Right kidney (tissue), 1 donor: ENCODE data around the gene CIAO2A.
"Not testable (repeated sequence)": the region's sequence is repeated elsewhere in the genome, so short reads cannot be mapped to it uniquely, and the experiment has no call there.

Source experiments
- DNase-seq: peaks from one replicate; pipeline ENCODE4 v3.0.0-alpha.2; 2016

CIAO2A gene

GRCh38 chr15:64117759-64118487 lies 24.3 kb upstream of the CIAO2A start:
- no peak for DNase-seq

GRCh38 chr15:64112904-64113303 lies 19.3 kb upstream of the CIAO2A start:
- no peak for DNase-seq

- DNase-seq = no peak
Observed at GRCh38 chr15:64112073-64112772, 18.6 kb upstream of the CIAO2A start.

DNA sequence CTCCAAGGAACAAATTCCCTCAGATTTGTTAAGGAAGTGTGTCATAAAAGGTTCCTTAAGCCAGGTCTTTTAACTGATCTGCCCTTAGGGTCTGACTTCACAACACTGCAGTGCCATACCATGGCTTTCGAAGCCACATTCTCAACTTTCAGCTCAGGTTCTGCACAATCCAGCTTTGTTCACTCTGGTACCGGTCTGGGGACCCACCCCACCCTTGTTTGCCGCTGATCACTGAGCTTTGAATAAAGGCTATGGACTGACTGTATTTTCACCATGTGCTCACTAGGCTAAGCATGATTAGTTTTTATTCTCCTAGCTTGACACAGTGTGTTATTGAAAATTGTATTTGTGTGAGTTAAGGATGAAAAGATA lies 18.0 kb upstream of the CIAO2A start:
- DNase-seq = no peak

- no peak for DNase-seq
Observed at GRCh38 chr15:64110950-64111678, 17.5 kb upstream of the CIAO2A start.

DNA sequence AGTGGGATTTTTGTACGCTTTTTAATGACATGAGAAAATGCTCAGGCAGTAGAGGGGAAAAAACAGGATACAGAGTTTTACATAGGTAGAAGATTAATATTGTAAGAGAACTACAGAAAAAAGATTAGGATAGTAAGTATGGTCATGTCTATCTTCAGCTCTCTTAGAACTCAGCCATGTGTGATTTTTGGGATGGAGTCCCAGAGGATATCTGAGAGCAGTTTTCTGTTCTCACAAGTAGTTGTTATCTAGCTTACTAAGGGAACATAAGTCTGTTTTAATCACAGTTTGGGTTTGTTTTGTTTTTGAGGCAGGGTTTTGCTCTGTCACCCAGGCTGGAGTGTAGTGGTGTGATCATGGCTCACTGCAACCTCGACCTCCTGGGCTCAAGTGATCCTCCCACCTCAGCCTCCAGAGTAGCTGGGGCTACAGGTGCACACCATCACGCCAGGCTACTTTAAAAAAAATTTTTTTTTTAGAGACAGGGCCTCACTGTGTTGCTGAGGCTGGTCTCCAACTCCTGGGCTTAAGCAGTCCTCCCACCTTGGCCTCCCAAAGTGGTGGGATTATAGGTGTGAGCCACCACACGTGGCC lies 16.6 kb upstream of the CIAO2A start:
- not testable (repeated sequence) for DNase-seq

- DNase-seq = no peak
Observed at GRCh38 chr15:64107337-64107736, 13.7 kb upstream of the CIAO2A start.

GRCh38 chr15:64105113-64105704 lies 11.6 kb upstream of the CIAO2A start:
- no peak for DNase-seq

DNA sequence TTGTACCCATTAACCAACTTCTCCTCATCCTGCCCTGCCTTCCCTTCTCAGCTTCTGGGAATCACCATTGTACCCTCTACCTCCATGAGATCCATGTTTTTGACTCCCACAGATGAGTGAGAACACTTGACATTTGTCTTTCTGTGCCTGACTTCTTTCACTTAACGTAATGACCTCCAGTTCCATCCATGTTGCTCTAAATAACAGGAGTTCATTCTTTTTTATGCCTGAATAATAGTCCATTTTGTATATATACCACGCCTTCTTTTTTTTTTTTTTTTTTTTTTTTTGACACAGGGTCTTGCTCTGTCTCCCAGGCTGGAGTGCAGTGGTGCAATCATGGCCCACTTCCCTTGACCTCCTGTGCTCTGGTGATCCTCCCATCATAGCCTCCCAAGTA lies 8.9 kb upstream of the CIAO2A start:
- no peak for DNase-seq

DNA sequence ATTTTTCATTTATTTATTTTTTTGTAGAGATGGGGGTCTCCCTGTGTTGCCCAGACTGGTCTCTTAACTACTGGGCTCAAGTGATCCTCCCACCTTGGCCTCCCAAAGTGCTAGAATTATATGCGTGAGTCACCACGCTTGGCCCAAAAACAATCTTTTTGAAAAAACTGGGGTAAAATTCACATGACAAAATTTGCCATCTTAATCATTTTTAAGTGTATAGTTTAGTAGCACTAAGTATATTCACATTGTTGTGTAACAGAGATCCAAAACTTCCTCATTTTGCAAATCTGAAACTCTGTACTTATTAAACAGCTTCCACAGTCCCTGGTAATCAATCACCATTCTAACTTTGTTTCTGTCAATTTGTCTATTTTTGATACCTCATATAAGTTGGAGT lies 7.3 kb upstream of the CIAO2A start:
- DNase-seq = no peak

DNA sequence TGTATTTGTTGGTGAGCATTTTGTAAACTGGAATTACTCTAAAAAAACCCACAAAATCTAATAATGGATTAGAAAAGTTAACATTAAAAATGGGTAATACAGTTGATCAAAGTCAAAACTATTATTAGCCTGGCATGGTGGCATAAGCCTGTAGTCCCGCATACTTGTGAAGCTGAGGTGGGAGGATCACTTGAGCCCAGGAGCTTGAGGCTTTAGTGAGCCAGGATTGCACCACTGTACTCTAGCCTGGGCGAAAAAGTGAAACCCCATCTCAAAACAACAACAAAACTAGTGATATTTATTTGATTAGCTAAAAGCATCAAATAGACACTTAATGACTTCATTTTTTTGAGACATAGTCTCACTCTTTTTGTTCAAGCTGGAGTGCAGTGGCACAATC lies 5.7 kb upstream of the CIAO2A start:
- DNase-seq = no peak

DNA sequence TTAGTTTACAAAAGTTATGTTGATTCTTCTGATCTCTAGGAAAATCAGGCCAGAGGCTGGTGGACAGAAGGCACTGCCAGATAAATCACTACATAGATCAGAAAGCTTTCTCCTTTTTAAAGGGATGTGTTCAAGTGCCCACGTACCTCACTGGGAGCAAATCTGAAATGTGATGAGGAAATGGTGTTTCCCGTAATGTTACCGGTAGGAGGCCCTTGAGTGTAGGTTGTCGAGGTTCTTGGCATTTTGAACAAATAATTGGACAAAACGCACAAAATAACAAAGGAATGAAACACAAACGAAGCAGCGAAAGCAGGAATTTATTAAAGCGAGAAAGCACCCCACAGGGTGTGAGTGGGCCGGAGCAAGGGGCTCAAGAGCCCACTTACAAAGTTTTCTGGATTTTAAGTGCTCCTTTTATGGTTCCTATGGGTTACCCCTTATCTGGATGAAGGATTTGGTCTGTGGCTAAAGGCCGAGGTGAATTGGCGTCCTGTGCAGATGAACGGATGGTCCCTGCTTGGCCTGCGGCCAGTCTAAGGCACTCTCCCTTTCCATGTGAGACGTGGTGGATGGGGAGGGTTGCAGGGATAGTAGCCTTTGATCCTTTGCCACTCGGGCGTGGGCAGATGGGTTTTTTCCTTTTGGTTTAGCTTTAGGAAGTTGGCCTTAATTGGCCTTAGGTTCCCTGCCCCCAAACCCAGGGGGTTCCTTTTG lies 3.2 kb upstream of the CIAO2A start:
- DNase-seq = peak; percentile 17

DNA sequence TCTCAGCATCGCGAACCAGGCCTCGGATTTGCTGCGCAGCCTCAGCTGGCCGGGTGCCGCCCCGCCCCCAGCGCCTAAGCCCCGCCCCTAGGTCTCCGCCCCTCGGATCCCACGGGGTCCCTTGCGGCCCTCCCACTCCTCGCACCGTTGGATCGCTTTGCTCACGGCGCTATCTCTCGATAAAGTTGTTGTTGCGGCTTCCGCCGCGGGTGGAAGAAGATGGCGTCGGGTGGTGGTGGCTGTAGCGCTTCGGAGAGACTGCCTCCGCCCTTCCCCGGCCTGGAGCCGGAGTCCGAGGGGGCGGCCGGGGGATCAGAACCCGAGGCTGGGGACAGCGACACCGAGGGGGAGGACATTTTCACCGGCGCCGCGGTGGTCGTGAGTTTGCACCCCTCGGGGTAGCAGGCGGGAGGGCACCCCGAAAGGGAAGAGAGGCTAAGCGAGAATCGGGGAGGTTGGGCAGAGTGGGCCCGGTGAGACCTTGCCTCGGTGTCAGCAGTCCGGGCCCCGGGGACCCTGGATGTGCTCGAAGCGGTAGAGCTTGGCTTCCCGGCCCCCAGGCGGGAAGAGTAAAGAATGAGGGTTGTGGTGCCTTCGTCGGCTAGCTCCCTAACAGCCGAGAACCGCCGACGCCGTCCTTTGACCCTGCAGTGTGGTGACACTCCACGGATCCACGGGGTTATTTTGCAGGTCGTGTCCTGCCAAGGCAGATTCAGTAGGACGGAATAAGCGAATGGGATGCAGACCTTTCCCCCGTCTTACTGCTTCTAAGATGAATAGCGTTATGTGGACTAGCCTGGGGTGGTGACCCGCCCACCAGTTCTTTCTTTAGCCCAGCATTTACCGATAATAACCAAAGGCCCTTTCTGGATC lies 2.4 kb upstream of the CIAO2A start, which contains the start of gene SNX1:
SNX1 (plus strand) TSS at position 188 of the 873 bp plus-strand sequence; CDS start at position 220, 32 bp downstream.
- DNase-seq = peak; percentile 76

GRCh38 chr15:64095431-64095794 lies 1.8 kb upstream of the CIAO2A start:
- DNase-seq = peak; percentile 67

DNA sequence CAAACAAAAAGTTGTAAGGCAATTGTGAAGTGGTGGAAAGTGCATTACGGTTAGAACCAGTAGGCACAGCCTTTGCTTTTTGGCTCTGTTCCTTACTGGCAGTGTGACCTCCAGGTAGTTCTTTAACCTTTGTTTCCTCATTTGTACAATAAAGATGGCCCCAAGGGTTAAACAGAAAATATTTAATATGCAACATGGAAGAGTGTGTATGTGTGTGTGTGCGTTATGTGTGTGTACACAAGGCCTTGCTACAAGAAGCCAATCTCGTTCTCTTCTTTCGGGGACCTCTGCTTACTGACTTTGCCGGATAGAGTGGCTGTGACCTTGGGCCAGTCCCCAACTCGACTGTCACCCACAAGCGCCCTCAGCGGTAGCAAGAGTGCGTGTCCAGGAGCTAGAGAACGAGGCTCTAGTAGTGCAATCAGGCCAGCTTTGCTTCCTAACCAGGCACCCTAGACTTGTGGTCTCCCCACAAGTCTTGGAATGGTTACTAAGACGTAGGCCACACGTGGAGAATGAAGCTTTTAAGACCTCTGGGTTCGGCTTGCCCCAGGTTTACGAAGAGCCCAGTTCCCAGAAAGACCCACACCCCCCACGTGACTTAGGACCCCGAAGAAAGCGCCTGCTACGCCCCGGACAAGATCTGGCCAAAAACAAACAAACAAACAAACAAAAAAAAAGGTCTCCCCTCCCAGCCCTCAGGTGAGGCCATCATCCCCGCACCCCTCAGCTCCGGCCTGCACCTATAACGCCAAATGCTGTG lies 593 bp downstream of the CIAO2A start:
- no peak for DNase-seq

GRCh38 chr15:64092075-64092820 lies 1.4 kb downstream of the CIAO2A start:
- DNase-seq = no peak

- DNase-seq = no peak
Observed at GRCh38 chr15:64090527-64090926, 3.1 kb downstream of the CIAO2A start.

DNA sequence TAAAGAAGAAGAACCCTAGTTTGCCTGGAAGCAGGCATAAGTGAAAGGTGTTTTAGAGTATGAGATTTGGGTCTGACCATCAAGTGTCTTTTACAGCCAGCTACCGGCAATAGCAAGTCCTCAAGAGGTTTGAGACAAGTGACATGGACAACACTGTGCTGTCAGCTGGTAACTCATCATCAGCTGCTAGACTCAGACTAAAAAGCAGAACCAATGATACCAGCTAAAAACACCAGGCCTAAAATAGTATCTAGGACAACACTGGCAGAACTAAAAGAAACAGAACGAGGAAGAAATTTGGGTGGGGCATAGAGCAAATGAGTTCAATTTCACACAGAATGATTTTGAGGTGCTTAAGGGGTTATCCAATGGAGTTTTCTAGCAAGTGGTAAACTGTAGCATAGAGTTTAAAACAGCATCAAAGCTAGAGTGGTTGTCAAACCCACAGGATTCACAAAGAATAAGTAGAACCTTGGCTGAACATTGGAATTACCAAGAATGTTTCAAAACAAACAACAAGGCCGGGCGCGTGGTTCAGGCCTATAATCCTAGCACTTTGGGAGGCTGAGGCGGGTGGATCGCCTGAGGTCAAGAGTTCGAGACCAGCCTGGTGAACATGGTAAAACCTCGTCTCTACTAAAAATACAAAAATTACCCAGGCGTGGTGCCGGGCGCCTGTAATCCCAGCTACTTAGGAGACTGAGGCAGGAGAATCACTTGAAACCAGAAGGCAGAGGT lies 3.9 kb downstream of the CIAO2A start:
- DNase-seq = no peak

DNA sequence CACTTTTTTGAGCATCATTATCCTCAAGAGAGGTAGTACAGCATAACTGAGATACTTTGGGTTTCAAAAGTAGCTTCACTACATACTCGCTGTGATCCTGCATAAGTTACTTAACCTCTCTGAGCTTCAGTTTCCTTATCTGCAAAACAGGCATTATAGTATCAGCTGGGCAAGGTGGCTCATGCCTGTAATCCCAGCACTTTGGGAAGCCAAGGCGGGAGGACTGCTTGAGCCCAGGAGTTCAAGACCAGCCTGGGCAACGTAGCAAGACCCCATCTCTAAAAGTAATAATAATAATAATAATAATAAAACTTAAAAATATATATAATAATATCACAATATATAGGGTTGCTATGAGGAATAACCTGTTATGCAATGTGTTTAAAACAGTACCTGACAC lies 10.9 kb downstream of the CIAO2A start:
- DNase-seq = no peak
